Upper lobe of left lung (tissue), 4 donors: Measurements from ENCODE around the gene LILRB5.
"Not testable (repeated sequence)": the region's sequence is repeated elsewhere in the genome, so short reads cannot be mapped to it uniquely, and the experiment has no call there.

ENCODE experiments used
- CTCF ChIP-seq, 6 experiments: fragments of 450-650 bp in 4 of 6; fragments of 200-600 bp in 2 of 6; sonication (generic) in 2 of 6; IDR thresholded peaks; one replicate each; pipeline ENCODE4 v1.5.1; 2016 to 2019; ENCODE audit warnings: antibody characterized with exemption in 6 of 6
- POLR2AphosphoS5 ChIP-seq, 2 donors: sonication (generic); formaldehyde crosslinking; IDR thresholded peaks; one replicate each; pipeline ENCODE4 v1.5.1; 2017; ENCODE audit warnings: antibody characterized with exemption in 2 of 2

GRCh38 chr19:54272181-54272580 is 15.1 kb upstream of the LILRB5 start:
- not testable (repeated sequence) for TF ChIP-seq CTCF, POLR2AphosphoS5 (IDR thresholded peaks at IDR 0.05)
